ENCODE measurements around the gene ANKRD11. TPM values are rescaled to one million over a fixed set of nuclear protein-coding genes. Genes with fewer than 3 reads are reported as not detected.

Gene ANKRD11
- total RNA-seq, 1 experiment from 2014 or later = 99.4 TPM

GRCh38 chr16:89292443-89293078, 197.8 kb downstream of the ANKRD11 start:
- H3K27ac ChIP-seq (ENCODE audit: low read length) = no peak overlapping the region
- no peaks in the 10 kb centered on the region for H3K9me3 ChIP-seq (ENCODE audit: control insufficient read depth, insufficient read depth, low read depth, low read length)
- no peak for ATAC-seq
- no peaks in the 10 kb centered on the region for H3K27me3 ChIP-seq (ENCODE audit: control insufficient read depth, insufficient read depth, low read length)
- ChIA-PET POLR2A (no interaction called here), CTCF (interaction anchor here (0.6 kb wide), 1 partner anchor 84 kb away, joined by 3 read pairs; no protein-coding TSS in a partner anchor)
- in situ Hi-C loops (cut with HindIII; ENCODE audit: low pct_unique_long_range_greater_than_20kb, low sequenced_read_pairs) = no loop called here
- TF ChIP-seq POLR2AphosphoS5 (IDR thresholded peaks at IDR 0.05; ENCODE audit: low read depth, low read length) (no peak), SIN3A (IDR thresholded peaks at IDR 0.05; ENCODE audit: borderline replicate concordance, insufficient read depth, low read depth, low read length) (no peak), REST (IDR thresholded peaks at IDR 0.05; ENCODE audit: insufficient read depth in 1 of 2, low read depth in 2 of 2, low read length in 1 of 2) (no peak), TCF7L2 (IDR thresholded peaks at IDR 0.05; ENCODE audit: low read depth, low read length) (no peak), CTCF (IDR thresholded peaks at IDR 0.05) (no peak)
- intact Hi-C loops (cut with micrococcal nuclease; ENCODE audit: unreplicated experiment) = no loop called here
- no peak overlapping the region for H3K4me3 ChIP-seq (ENCODE audit: low read depth in 2 of 2, low read length in 2 of 2)
- peaks cover 43% of the 10 kb centered on the region for H3K4me1 ChIP-seq (ENCODE audit: control insufficient read depth, insufficient read depth, low read length)
- H3K36me3 ChIP-seq (ENCODE audit: control insufficient read depth, insufficient read depth, low read length) = no peaks in the 10 kb centered on the region
- no peak for DNase-seq (ENCODE audit: low read depth, low spot score)
- BruUV-seq (replicated peaks) = no TSS peak

- H3K4me1 ChIP-seq (ENCODE audit: control insufficient read depth, insufficient read depth, low read length) = peaks cover 38% of the 10 kb centered on the region
- POLR2A ChIA-PET = interaction anchor here (0.6 kb wide), 1 partner anchor 30 kb away, joined by 12 read pairs; no protein-coding TSS in a partner anchor
- no peaks in the 10 kb centered on the region for H3K9me3 ChIP-seq (ENCODE audit: control insufficient read depth, insufficient read depth, low read depth, low read length)
- no peaks in the 10 kb centered on the region for H3K36me3 ChIP-seq (ENCODE audit: control insufficient read depth, insufficient read depth, low read length)
- H3K27me3 ChIP-seq (ENCODE audit: control insufficient read depth, insufficient read depth, low read length) = no peaks in the 10 kb centered on the region
- intact Hi-C loops (cut with micrococcal nuclease; ENCODE audit: unreplicated experiment) = no loop called here
- no TSS peak for BruUV-seq (replicated peaks)
- TF ChIP-seq CTCF (IDR thresholded peaks at IDR 0.05) (0 out of 2 replicates have a peak, but pooled peaks have one; percentile 5), REST (IDR thresholded peaks at IDR 0.05; ENCODE audit: insufficient read depth in 1 of 2, low read depth in 2 of 2, low read length in 1 of 2) (no peak)
- H3K27ac ChIP-seq (ENCODE audit: low read length) = no peak overlapping the region; the same call in 1 of the 2 replicates
- CTCF ChIA-PET = no interaction called here
- H3K4me3 ChIP-seq (ENCODE audit: low read depth in 2 of 2, low read length in 2 of 2) = no peak overlapping the region
- no peak for ATAC-seq
- no peak for DNase-seq (ENCODE audit: low read depth, low spot score)
- in situ Hi-C loops (cut with HindIII; ENCODE audit: low pct_unique_long_range_greater_than_20kb, low sequenced_read_pairs) = no loop called here
These were observed 198.6 kb downstream of the ANKRD11 start for GRCh38 chr16:89291776-89292175.

Measured in Panc1 (cell line).